IPS DF 6.9 (cell line): ENCODE measurements around the gene BACH2.

Experiments
- DNase-seq: peaks from one replicate; pipeline ENCODE4 v3.0.0-alpha.2; 2013; ENCODE audit warnings: low read depth, low spot score
- H3K27ac ChIP-seq: one replicate; pipeline ENCODE4 v1.5.1; 2013; ENCODE audit warnings: low read length, control low read depth
- H3K27me3 ChIP-seq: 2 replicates; pipeline ENCODE4 v1.6.1; 2013; ENCODE audit warnings: mild to moderate bottlenecking, low read length; ENCODE audit not compliant: control insufficient read depth, insufficient read depth
- H3K36me3 ChIP-seq: 2 replicates; pipeline ENCODE4 v1.6.1; 2013; ENCODE audit warnings: low read length; ENCODE audit not compliant: control insufficient read depth, insufficient read depth
- H3K4me1 ChIP-seq: 2 replicates; pipeline ENCODE4 v1.6.1; 2013; ENCODE audit warnings: low read length; ENCODE audit not compliant: control insufficient read depth, insufficient read depth
- H3K4me3 ChIP-seq: 2 replicates; pipeline ENCODE4 v1.5.1; 2013; ENCODE audit warnings: mild to moderate bottlenecking, low read length
- H3K9me3 ChIP-seq: 2 replicates; pipeline ENCODE4 v1.6.1; 2013; ENCODE audit warnings: low read length, inconsistent platforms; ENCODE audit not compliant: control insufficient read depth, insufficient read depth
- WGBS: extraction: QIAGEN DNeasy Blood & Tissue Kit; methylation state at CpG from one replicate; pipeline ENCODE4 v1.1.7; 2013; ENCODE audit warnings: mixed read lengths, missing lambda C conversion rate; ENCODE audit not compliant: insufficient read length, insufficient coverage; 5-methylcytosine and 5-hydroxymethylcytosine counted together

BACH2 gene

DNA sequence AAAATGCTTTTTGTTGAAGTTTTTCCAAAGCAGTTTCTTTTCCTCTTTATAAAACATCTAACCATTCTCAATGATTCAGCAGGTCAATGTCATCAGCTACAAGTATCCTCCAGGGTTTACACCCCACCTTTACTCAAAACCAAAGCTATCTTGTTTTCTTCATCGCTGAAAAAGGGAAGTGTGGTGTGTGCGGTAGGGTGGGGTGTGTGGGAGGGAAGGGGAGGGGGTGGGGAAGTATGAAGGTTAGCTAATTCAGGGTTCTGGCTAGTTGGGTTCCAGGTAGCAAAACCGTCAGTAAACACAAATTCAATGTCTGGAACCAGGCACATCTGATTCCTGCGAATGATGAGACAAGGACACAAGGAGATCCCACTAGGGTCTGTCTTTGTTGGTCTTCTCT, 212.8 kb downstream of the BACH2 start:
- WGBS: 100% methylated on average over 1 of the region's 4 CpGs
- Histone ChIP-seq H3K4me1 (no peaks in the 10 kb centered on the region), H3K9me3 (no peaks in the 10 kb centered on the region), H3K4me3 (no peak overlapping the region), H3K36me3 (no peaks in the 10 kb centered on the region), H3K27ac (no peak overlapping the region), H3K27me3 (no peaks in the 10 kb centered on the region)
- DNase-seq: no peak

DNA sequence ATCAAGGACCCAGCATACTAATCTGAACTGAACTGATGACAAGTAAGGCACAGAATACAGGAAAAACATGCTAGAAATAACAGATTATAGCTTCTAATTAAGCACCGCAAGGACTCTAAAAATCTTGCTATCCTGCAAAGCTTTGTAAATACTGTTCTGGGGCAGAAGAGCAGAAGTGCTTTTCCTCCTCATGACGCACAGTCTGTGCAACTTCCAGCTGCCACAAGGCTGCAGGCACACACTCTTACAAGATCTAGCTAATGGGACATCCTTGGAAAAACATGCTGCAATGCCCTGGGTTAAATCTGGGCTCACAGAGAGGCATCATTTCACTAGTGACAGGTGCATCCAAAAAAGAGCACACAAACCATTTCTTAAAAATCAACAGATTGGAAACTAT, 213.8 kb downstream of the BACH2 start:
- no CpG with 5 or more reads among the region's 2 CpGs for WGBS
- DNase-seq: no peak
- Histone ChIP-seq H3K4me1 (no peaks in the 10 kb centered on the region), H3K36me3 (no peaks in the 10 kb centered on the region), H3K27me3 (no peaks in the 10 kb centered on the region), H3K9me3 (no peaks in the 10 kb centered on the region), H3K27ac (no peak overlapping the region), H3K4me3 (no peak overlapping the region)

DNA sequence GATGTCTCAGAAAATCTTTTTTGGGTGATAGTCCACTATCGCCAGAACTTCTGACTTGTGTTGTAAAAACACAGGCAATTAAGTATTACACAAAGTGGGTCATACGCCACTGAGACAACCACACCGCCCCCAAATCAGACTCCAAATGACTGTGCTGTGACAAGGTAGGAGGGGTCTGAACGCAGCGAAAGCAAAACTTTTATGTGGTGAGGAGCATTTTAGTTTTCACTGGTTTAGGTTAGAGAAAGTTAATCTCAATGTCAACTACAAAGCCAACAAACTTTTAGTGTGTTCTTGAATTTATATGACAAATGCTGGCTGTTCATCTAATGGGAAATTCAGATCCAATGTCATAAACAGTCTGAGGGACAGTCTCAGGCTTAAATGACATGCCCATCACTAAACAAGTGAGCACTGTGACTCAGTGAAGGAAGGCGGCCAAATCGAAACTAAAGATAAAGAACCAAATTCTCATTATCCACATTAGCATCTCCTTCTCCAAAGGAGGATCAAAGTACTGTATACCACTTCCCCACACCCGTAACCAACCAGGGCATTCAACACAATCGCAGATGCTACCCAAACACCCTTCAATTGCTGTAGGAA, 215.7 kb downstream of the BACH2 start:
- H3K9me3 ChIP-seq: no peaks in the 10 kb centered on the region
- H3K4me1 ChIP-seq: no peaks in the 10 kb centered on the region
- H3K36me3 ChIP-seq: no peaks in the 10 kb centered on the region
- no peaks in the 10 kb centered on the region for H3K27me3 ChIP-seq
- no CpG with 5 or more reads among the region's 9 CpGs for WGBS
- no peak overlapping the region for H3K27ac ChIP-seq
- H3K4me3 ChIP-seq: no peak overlapping the region
- DNase-seq: no peak

DNA sequence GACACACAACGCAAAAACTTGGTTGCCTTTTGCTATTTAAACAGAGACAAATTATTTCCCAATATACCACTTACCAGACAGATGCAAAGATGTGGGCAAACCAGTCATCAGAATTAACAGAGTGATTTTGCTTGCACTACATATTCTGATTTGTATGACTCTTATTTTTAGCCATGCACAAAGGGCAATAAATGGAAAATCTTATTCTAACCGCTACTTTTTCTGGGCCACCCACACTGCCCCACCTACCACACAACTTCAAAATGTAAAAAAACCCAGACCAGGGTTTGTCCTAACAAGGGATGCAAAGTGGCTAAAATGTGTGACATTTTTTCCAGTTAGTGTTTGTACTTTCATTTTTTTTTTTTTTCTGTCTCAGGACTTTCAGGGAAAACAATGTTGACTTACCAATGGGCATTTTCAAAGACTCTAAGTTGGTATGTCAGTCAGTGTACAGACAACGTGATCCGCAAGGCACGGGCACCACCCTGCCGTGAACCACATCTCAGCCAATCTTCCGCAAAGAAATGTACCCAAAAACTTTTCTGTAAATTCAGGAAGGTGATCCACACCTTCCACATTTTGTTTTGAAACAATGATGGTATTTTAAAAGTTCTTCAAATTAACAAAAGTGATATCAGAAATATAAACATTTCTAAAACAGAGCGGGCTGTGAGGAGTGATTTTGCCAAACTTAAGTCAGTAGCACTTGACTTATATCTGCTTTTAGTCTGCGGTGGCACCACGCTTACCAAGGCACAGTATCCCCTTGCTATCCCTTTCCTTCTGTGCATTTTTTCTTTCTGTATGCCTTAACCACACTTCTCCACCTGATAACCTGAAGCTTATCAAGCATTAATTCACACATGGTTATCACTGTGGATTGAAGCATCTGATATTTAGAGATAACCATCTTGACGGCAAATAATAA, 216.8 kb downstream of the BACH2 start:
- no peaks in the 10 kb centered on the region for H3K4me1 ChIP-seq
- no CpG with 5 or more reads among the region's 11 CpGs for WGBS

DNA sequence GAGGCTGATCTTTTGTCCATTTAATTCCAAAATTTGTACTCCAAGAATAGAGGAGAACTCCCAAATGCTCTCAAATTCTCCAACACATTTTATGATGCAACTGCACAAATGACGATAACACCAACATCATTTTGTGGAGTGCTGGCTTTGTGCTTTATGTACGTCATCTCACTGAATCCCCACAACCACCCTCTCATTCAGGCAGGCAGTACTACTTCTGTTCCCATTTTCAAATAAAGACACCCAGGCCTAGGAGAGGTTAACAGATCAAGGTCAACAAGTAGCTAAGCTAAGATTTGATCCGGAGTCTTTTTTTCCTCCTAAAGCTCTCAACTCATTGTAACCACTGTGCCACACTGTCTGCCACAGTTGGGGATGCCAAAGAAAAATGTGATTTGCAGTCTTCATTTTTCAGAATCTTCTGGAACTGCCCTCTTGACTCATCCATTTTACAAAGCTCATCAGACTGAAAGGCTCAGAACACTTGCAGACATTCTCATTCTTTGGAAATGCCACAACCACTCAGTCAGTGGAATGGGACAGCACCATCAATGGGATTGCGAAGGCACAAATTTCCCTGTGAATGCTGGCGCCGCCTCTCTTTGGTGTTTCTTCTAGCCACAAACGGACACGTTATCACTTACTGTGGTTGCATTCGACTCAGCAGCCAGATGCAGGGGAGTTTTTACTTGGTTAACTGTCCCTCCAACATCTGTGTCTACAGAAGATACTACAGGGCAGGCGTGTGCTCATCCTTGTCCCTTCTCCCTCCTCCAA, 217.9 kb downstream of the BACH2 start:
- H3K4me3 ChIP-seq: no peak overlapping the region
- no peak for DNase-seq
- H3K27ac ChIP-seq: no peak overlapping the region
- H3K27me3 ChIP-seq: no peaks in the 10 kb centered on the region
- no peaks in the 10 kb centered on the region for H3K36me3 ChIP-seq
- no CpG with 5 or more reads among the region's 10 CpGs for WGBS
- H3K4me1 ChIP-seq: no peaks in the 10 kb centered on the region
- H3K9me3 ChIP-seq: no peaks in the 10 kb centered on the region

More for the DNA sequence above, 216.8 kb downstream of the BACH2 start:
- Histone ChIP-seq H3K4me3 (no peak overlapping the region), H3K36me3 (no peaks in the 10 kb centered on the region), H3K9me3 (no peaks in the 10 kb centered on the region), H3K27ac (no peak overlapping the region), H3K27me3 (no peaks in the 10 kb centered on the region)
- no peak for DNase-seq

DNA sequence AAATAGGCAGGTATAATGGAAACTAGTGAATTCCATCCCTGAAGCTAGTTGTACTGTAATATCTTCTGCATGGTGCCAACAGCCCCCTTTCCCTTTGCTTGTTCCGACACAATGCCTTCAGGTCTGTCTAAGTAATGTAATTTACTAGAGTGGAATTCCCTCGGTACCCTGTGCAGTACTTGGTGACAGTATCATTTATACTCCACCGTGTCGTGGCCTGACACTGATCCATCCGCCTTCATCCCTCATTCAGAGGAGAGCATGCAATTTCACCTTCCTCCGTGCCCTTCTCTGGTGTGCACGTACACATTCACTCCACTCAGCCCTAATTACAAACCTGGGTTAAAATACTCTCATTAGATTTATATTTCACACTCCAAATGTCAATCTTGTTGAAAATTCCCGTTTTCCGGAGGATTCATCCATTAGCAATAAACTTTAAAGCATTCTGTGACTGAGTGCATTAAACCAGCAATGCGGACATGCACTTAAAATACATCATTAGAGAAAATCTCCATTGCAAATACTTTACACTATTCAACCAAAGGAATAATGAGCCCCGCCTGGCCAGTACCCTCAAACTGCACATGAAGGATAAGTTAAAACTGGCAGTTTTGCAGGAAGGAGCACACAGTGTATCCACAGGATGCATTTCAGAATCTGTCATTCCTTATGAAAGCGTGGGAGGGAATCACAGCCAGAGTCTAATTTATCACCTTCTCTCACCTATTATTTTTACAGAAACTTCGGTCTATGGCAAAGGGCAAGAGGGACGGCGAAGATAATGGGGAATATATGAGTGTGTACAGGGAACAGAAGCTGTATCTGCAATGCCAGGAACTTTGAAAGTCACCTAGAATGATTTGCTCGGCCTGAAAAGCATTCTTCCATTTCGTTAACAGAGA, 219.9 kb downstream of the BACH2 start:
- Histone ChIP-seq H3K27ac (no peak overlapping the region), H3K4me3 (no peak overlapping the region), H3K4me1 (no peaks in the 10 kb centered on the region), H3K27me3 (no peaks in the 10 kb centered on the region), H3K36me3 (no peaks in the 10 kb centered on the region), H3K9me3 (no peaks in the 10 kb centered on the region)
- no peak for DNase-seq
- no CpG with 5 or more reads among the region's 17 CpGs for WGBS

DNA sequence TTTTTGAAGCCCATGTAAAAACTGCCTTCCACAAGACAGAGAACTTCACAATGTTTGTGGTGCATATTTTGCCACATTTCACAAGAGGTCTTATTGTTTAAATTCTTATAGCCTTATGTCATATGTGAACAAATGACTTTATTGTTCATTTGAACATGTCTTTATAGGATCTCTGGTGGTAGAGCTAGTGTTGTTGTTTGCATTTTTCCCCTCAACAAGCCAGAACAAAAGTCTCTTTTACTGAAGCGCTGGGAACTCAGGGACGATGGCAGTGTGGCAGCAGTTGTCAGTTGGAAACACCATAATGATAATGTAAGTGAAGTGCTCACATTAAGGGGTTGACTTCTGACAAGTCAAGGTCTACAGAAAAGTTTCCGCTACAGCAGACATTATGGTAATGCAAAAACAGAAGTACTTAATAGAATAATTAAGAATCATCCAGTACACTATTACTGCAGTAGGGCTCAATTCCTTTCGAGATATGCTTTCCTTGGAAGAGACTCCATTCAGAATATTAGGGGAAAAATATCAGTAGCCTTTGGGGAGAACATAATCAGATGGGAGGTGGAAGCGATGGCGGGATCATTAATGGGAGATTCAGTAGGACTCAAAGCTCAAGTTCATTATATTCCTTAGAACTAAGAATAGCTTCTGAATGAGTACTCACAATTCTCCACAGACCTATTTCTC, 222.3 kb downstream of the BACH2 start:
- no peaks in the 10 kb centered on the region for H3K9me3 ChIP-seq
- no peak overlapping the region for H3K27ac ChIP-seq
- no peaks in the 10 kb centered on the region for H3K36me3 ChIP-seq
- no peaks in the 10 kb centered on the region for H3K4me1 ChIP-seq
- no peak for DNase-seq
- no CpG with 5 or more reads among the region's 6 CpGs for WGBS
- H3K27me3 ChIP-seq: no peaks in the 10 kb centered on the region
- H3K4me3 ChIP-seq: no peak overlapping the region

DNA sequence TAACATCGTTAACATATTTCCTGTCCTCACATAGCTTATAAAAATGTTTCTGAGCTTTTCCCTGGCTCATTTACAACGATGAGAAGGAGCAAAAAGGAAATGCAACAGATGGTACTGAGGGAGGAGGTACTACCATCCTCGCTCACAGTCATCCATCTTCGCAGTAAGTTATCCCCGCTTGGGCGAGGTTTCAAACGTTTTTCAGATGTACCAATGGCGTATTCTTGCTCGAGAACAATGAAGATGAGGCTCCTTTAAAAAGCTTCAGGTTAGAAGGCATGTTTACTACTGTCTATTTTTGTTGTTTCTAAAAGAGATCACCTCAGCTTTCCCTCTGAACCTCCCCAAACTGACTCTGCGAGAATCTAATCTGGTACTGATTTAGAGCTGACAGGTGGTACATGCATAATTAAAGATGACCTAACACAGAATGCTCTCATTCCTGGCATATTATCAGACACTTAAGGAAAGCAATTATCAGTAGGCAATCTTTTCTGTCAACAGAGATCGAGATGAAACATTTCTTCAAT, 223.6 kb downstream of the BACH2 start:
- Histone ChIP-seq H3K4me1 (no peaks in the 10 kb centered on the region), H3K4me3 (no peak overlapping the region), H3K27me3 (no peaks in the 10 kb centered on the region), H3K36me3 (no peaks in the 10 kb centered on the region), H3K9me3 (no peaks in the 10 kb centered on the region), H3K27ac (no peak overlapping the region)
- WGBS: no CpG with 5 or more reads among the region's 11 CpGs
- no peak for DNase-seq

DNA sequence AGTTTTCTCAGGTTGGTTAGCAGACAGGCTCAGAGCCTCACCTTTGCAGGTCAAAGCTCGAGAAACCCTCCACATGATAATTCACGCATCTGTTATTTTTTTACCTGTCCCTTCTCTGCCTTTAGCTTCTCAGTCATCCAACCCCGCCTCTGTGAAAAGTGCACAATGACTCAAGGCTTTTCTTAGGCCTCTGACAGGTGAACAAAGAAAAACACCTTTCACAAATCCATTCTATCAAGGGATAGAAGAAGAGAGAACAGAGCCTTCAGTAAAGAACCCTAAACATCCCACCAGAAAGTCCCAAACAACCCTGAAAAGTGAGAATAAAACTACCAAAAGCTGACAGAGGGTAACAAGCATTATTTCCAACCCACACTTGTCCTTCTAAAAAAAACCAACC, 224.1 kb downstream of the BACH2 start:
- Histone ChIP-seq H3K36me3 (no peaks in the 10 kb centered on the region), H3K4me1 (no peaks in the 10 kb centered on the region), H3K27ac (no peak overlapping the region), H3K9me3 (no peaks in the 10 kb centered on the region), H3K4me3 (no peak overlapping the region), H3K27me3 (no peaks in the 10 kb centered on the region)
- no CpG with 5 or more reads among the region's 3 CpGs for WGBS
- no peak for DNase-seq
